GM06990 (cell line): Measurements from ENCODE around the gene BGN.

Experiments
- DNase-seq: peaks from one replicate; pipeline ENCODE4 v3.0.0-alpha.2; 2011; ENCODE audit not compliant: insufficient read length; ENCODE audit errors: extremely low read depth
- H3K27me3 ChIP-seq: replicated peaks from 2 replicates; pipeline ENCODE4 v1.6.0; 2011; ENCODE audit warnings: low read length; ENCODE audit not compliant: control insufficient read depth, insufficient read depth
- H3K36me3 ChIP-seq: 2 replicates; pipeline ENCODE4 v1.5.1; 2011; ENCODE audit warnings: low read length; ENCODE audit not compliant: control insufficient read depth, insufficient read depth
- H3K4me3 ChIP-seq: replicated peaks from 2 replicates; pipeline ENCODE4 v1.5.1; 2011; ENCODE audit warnings: low read depth, mild to moderate bottlenecking, control low read depth, low read length
- TF ChIP-seq, protein P1 (sequence below): IDR thresholded peaks from 2 replicates; pipeline ENCODE4 v1.5.1; 2011; ENCODE audit warnings: low read length, control low read depth, mild to moderate bottlenecking, inconsistent platforms; ENCODE audit not compliant: insufficient read depth, poor library complexity, severe bottlenecking

BGN gene

DNA sequence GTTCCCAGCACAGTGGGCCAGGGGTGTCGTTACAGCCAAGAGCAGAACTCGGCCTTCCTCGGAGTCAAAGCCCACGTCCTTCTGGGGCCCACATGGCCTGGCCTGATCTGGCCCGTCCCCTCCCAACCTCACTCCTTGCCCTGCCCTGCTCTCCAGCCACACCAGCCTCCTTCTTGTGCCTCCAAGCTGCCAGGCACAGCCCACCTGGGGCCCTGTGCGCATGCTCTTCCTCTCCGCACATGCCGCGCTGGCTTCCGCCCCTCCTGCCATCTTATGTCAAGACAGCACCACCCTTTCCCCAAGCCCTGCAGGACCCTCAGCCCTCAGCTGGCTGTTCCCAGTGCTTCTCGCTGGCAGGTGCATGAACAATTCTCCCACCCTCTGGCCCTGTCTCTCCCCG lies 31.2 kb upstream of the BGN start:
- DNase-seq = no peak
- Histone ChIP-seq H3K4me3 (no peak overlapping the region), H3K27me3 (no peaks in the 10 kb centered on the region), H3K36me3 (no peaks in the 10 kb centered on the region; the same call in none of the 2 replicates)
- TF ChIP-seq, protein P1, sequence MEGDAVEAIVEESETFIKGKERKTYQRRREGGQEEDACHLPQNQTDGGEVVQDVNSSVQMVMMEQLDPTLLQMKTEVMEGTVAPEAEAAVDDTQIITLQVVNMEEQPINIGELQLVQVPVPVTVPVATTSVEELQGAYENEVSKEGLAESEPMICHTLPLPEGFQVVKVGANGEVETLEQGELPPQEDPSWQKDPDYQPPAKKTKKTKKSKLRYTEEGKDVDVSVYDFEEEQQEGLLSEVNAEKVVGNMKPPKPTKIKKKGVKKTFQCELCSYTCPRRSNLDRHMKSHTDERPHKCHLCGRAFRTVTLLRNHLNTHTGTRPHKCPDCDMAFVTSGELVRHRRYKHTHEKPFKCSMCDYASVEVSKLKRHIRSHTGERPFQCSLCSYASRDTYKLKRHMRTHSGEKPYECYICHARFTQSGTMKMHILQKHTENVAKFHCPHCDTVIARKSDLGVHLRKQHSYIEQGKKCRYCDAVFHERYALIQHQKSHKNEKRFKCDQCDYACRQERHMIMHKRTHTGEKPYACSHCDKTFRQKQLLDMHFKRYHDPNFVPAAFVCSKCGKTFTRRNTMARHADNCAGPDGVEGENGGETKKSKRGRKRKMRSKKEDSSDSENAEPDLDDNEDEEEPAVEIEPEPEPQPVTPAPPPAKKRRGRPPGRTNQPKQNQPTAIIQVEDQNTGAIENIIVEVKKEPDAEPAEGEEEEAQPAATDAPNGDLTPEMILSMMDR = no peak

DNA sequence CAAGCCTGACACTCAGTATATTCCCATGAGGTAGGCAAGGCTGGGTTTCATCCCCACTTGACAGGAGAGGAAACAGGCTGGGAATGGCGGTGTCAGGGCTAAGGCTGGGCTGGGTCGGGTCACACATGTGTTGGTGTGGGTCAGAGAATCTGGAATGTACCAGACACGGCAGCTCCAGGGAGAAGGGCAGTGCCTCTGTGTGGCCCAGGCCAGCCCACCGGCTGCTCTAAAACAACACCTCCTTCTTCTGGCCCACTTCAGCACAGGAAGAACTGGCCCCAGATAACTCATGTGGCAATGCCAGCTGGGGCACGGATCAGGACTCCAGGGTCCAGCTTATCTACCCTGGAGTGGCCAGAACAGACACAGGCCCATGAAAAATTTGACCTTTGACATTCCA lies 30.7 kb upstream of the BGN start:
- TF ChIP-seq, protein P1 = no peak
- DNase-seq = no peak
- Histone ChIP-seq H3K36me3 (no peaks in the 10 kb centered on the region; the same call in none of the 2 replicates), H3K4me3 (no peak overlapping the region), H3K27me3 (no peaks in the 10 kb centered on the region)

DNA sequence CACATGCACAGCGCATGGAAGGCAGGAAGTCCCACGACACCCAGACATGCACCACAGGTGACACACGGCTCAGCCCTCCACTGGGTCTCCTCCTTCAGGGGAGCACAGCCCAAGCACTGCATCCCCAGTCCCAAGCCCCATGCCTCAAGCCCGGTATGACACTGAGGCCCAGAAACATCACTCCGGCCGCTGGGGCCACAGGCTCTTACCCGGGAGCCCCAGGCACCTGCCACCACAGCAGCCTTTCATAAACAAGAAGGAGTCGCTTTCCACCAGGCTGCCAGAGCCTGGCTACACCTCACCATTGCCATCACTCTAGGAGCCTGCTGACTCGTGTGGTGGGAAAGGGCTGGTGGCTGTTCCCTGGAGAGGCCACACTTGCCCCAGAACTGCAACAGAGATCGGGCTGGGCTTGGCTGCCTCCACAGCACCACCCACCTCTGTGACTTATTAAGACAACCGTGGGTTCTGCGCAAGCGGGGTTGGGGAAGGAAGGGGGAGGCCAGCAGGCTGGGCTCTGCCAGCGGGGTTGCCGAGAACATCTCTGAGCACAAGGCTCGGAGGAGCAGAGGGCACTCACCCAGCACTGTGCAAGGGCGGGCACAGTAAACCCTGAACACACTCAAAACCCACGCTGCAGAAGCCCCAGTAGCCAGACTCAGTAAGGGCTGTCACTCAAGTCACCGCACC lies 28.9 kb upstream of the BGN start:
- DNase-seq = no peak
- Histone ChIP-seq H3K4me3 (no peak overlapping the region), H3K27me3 (no peaks in the 10 kb centered on the region), H3K36me3 (no peaks in the 10 kb centered on the region; the same call in none of the 2 replicates)
- TF ChIP-seq, protein P1 = no peak

DNA sequence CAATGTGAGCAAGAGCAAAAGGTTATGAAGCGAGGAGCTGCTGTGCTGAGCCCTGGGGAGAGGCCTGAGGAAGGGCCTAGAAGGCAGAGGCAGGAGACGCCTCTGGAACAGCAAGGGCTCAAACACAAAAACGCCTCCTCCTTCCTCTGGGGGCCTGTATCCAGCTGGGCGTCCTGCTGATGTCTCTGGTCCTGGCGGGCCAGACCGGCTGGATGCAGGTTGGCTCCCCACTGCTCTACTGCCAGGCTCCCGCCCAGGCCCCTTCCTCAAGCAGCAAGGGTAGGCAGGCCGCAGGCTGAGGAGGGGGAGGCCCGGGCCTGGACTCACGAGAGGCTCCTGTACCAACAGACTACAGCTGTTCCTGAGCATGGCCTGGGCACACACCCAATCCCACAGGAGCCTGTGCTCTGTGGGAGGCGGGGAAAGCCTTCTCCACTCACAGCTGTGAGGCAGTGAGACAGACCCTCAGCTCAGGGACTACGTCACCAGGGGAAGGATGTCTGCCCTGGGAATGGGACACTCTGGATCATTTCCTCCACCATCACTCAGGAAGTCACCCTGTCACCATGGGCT lies 26.7 kb upstream of the BGN start:
- Histone ChIP-seq H3K27me3 (no peaks in the 10 kb centered on the region), H3K36me3 (no peaks in the 10 kb centered on the region; the same call in none of the 2 replicates), H3K4me3 (no peak overlapping the region)
- no peak for DNase-seq
- TF ChIP-seq, protein P1 = no peak

DNA sequence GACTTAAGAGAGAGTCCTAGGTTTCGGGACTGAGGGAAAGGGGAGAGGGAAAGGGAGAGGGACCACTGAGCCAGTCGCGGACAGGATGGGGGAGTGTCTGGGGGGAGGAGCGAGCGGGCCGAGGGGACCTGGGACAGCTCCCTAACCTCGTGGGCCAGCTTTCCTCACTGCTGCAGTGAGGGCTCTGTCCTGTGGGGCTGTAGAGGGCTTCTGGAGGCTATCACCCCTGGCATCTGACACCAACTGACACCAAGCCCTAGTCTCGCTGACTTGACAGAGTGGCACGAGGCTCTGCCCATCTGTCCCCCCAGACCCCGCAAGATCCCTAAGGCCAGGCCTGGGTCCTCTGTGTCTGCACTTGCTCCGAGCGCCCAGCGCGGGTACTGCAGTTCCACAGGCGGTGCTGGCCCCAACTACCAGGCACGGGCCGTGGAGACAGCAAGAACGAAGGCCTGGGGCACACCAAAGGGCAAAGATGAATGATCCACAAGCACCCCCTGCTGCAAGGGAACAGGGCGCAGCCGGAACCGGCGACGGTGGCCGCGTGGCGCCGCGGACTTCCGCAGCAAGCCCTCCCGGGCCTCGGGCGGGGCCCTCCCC lies 24.9 kb upstream of the BGN start:
- no peaks in the 10 kb centered on the region; the same call in none of the 2 replicates for H3K36me3 ChIP-seq
- H3K4me3 ChIP-seq = peak overlapping the region; percentile 74
- no peak for DNase-seq
- TF ChIP-seq, protein P1 = no peak
- no peaks in the 10 kb centered on the region for H3K27me3 ChIP-seq
